HepG2 (cell line): ENCODE data around the gene RPH3AL. TPM values are rescaled to one million over a fixed set of nuclear protein-coding genes. Genes with fewer than 3 reads are reported as not detected.

Experiments
- ATAC-seq: fragments of 200-7000 bp; cut with Tn5 transposase; 3 replicates; pipeline ENCODE4 v1.9.1; 2020; ENCODE audit warnings: mild to moderate bottlenecking, moderate library complexity
- BruUV-seq: library from RNA; stranded (reverse); fragments of 400-500 nt; replicated peaks from 2 replicates; lab custom pipeline; 2021; lab: Mats Ljungman, UMichigan
- CTCF ChIA-PET: fragments of 300-600 bp; formaldehyde crosslinking; extraction: SDS; loops from one replicate; lab custom pipeline; 2021; ENCODE audit warnings: low total read pairs, inconsistent platforms, low intra/inter-chr PET ratio; lab: Yijun Ruan, JAX
- POLR2A ChIA-PET: fragments of 350-600 bp; sonication (Branson Sonifier 250); formaldehyde crosslinking; loops from one replicate; lab custom pipeline; 2020; ENCODE audit warnings: antibody characterized with exemption, inconsistent platforms; lab: Yijun Ruan, JAX
- DNase-seq: peaks from one replicate; pipeline ENCODE4 v3.0.0-alpha.2; 2015; ENCODE audit warnings: low spot score
- FAIRE-seq: peaks from 3 replicates; lab custom pipeline; 2011; peaks lifted over from hg19 to GRCh38; lab: Jason Lieb, UNC
- H2AFZ ChIP-seq: one replicate; pipeline ENCODE4 v1.6.1; 2011; ENCODE audit warnings: low read length, inconsistent platforms
- H3K27ac ChIP-seq: fragments of 300-600 bp; 3 replicates; pipeline ENCODE4 v1.8.0; 2011; ENCODE audit warnings: mixed run types, mild to moderate bottlenecking, mixed read lengths, low read length, inconsistent platforms; ENCODE audit not compliant: insufficient read depth; ENCODE audit errors: extremely low read length
- H3K27me3 ChIP-seq, 2 experiments: fragments of 200-600 bp in 1 of 2; 2 replicates in 1 of 2; 3 replicates in 1 of 2; pipeline versions ENCODE4 v1.6.0 to v1.8.0; 2011; ENCODE audit warnings: low read length in 2 of 2, mild to moderate bottlenecking in 2 of 2, moderate library complexity in 2 of 2, inconsistent platforms in 1 of 2; ENCODE audit not compliant: insufficient read depth in 2 of 2, control insufficient read depth in 1 of 2
- H3K36me3 ChIP-seq, 2 experiments: fragments of 200-600 bp in 1 of 2; replicated peaks in 1 of 2; 2 replicates in 1 of 2; 3 replicates in 1 of 2; pipeline versions ENCODE4 v1.5.1 to v1.8.0; 2011; ENCODE audit warnings: low read length in 2 of 2, inconsistent platforms in 1 of 2; ENCODE audit not compliant: insufficient read depth in 2 of 2, control insufficient read depth in 1 of 2
- H3K4me1 ChIP-seq: 2 replicates; pipeline ENCODE4 v1.5.1; 2012; ENCODE audit warnings: low read length, inconsistent platforms; ENCODE audit not compliant: insufficient read depth
- H3K4me2 ChIP-seq: 2 replicates; pipeline ENCODE4 v1.6.0; 2011; ENCODE audit warnings: low read depth, low read length, inconsistent platforms
- H3K4me3 ChIP-seq, 3 experiments: fragments of 200-600 bp in 1 of 3; sonication (generic), shearing (Covaris generic) in 1 of 3; replicated peaks in 1 of 3; 2 replicates each; pipeline ENCODE4 v1.5.1; 2011 to 2016; ENCODE audit warnings: low read length in 3 of 3, inconsistent platforms in 2 of 3, low read depth in 2 of 3, mild to moderate bottlenecking in 2 of 3, control low read depth in 1 of 3, mixed read lengths in 1 of 3; ENCODE audit not compliant: insufficient read depth in 1 of 3
- H3K79me2 ChIP-seq: one replicate; pipeline ENCODE4 v1.6.1; 2011; ENCODE audit warnings: low read length, inconsistent platforms; ENCODE audit not compliant: insufficient read depth
- H3K9ac ChIP-seq: 2 replicates; pipeline ENCODE4 v1.6.0; 2011; ENCODE audit warnings: mild to moderate bottlenecking, low read depth, low read length, inconsistent platforms; ENCODE audit not compliant: insufficient read depth
- H3K9me3 ChIP-seq: 2 replicates; pipeline ENCODE4 v1.5.1; 2012; ENCODE audit warnings: mild to moderate bottlenecking, low read length
- H4K20me1 ChIP-seq: 2 replicates; pipeline ENCODE4 v1.6.0; 2011; ENCODE audit warnings: inconsistent platforms, mild to moderate bottlenecking, low read length, moderate library complexity; ENCODE audit not compliant: insufficient read depth
- ATF7-NPFF ChIP-seq: sonication (generic); formaldehyde crosslinking; IDR thresholded peaks from 2 replicates; pipeline ENCODE4 v1.8.1; 2023; ENCODE audit warnings: mild to moderate bottlenecking, low read depth, missing genetic modification reagents, moderate library complexity
- EEA1 ChIP-seq: sonication (generic); formaldehyde crosslinking; IDR thresholded peaks from 2 replicates; pipeline ENCODE4 v1.5.1; 2020; ENCODE audit warnings: mild to moderate bottlenecking, missing genetic modification reagents, borderline replicate concordance
- PCBP1 ChIP-seq: fragments of 200-400 bp; formaldehyde crosslinking; IDR thresholded peaks from 2 replicates; pipeline ENCODE4 v1.6.1; 2017; ENCODE audit warnings: mild to moderate bottlenecking, low read depth, low read length, borderline replicate concordance
- PRPF4 ChIP-seq: fragments of 200-400 bp; formaldehyde crosslinking; IDR thresholded peaks from 2 replicates; pipeline ENCODE4 v1.6.1; 2016; ENCODE audit warnings: low read length, low read depth; ENCODE audit not compliant: poor library complexity, severe bottlenecking
- SALL1 ChIP-seq: sonication (generic); formaldehyde crosslinking; IDR thresholded peaks from 2 replicates; pipeline ENCODE4 v1.8.0; 2022; ENCODE audit warnings: mild to moderate bottlenecking, missing genetic modification reagents
- TEAD3 ChIP-seq: optimal IDR thresholded peaks from 2 replicates; pipeline ENCODE3; 2016; ENCODE audit warnings: borderline replicate concordance
- ZBTB7B ChIP-seq: sonication (generic); formaldehyde crosslinking; IDR thresholded peaks from 2 replicates; pipeline ENCODE4 v1.4.0; 2020; ENCODE audit warnings: missing genetic modification reagents
- ZC3H4 ChIP-seq: sonication (generic); formaldehyde crosslinking; IDR thresholded peaks from 2 replicates; pipeline ENCODE4 v1.4.0; 2020; ENCODE audit warnings: missing genetic modification reagents, borderline replicate concordance
- ZFP41 ChIP-seq: sonication (generic); formaldehyde crosslinking; IDR thresholded peaks from 2 replicates; pipeline ENCODE4 v1.4.0; 2020; ENCODE audit warnings: mild to moderate bottlenecking, missing genetic modification reagents, borderline replicate concordance
- ZNF337 ChIP-seq: sonication (generic); formaldehyde crosslinking; IDR thresholded peaks from 2 replicates; pipeline ENCODE4 v1.5.1; 2020; ENCODE audit warnings: missing genetic modification reagents, low read depth, mild to moderate bottlenecking, borderline replicate concordance
- ZNF543 ChIP-seq: sonication (generic); formaldehyde crosslinking; IDR thresholded peaks from 2 replicates; pipeline ENCODE4 v1.4.0; 2020; ENCODE audit warnings: mild to moderate bottlenecking, missing genetic modification reagents
- ZNF646 ChIP-seq: sonication (generic); formaldehyde crosslinking; IDR thresholded peaks from 2 replicates; pipeline ENCODE4 v1.9.0; 2021; ENCODE audit warnings: mild to moderate bottlenecking, missing genetic modification reagents
- WGBS: methylation state at CpG from one replicate; pipeline ENCODE4 v1.1.6; 2017; ENCODE audit warnings: low lambda C conversion rate; 5-methylcytosine and 5-hydroxymethylcytosine counted together
- in situ Hi-C: cut with HindIII; loops from 2 replicates; pipeline ENCODE4 v1.10.0; 2017; ENCODE audit warnings: low pct_unique_long_range_greater_than_20kb; ENCODE audit not compliant: extremely low pct_ligation_motif_present
- intact Hi-C: fragments of 100-400 bp; cut with micrococcal nuclease; formaldehyde crosslinking; loops from one replicate; pipeline ENCODE4 v1.10.0; 2022; ENCODE audit not compliant: unreplicated experiment
- polyA plus RNA-seq, 8 experiments: library from polyadenylated mRNA; depleted of rRNA in 3 of 8; stranded (reverse) in 7 of 8; unstranded in 1 of 8; fragments of >200 nt; fragmentation: Illumina TruSeq in 4 of 8; extraction: Trizol in 4 of 8; gene quantifications; 2 replicates each; pipeline versions ENCODE4 v1.2.1 to v1.2.3, GENCODE V29; 2011 to 2016; ENCODE audit warnings: low read depth in 4 of 8, missing spikeins in 1 of 8, mixed read lengths in 1 of 8; ENCODE audit not compliant: insufficient read depth in 1 of 8
- total RNA-seq, 5 experiments: library from RNA; depleted of rRNA; stranded (reverse); fragments of >200 nt; fragmentation: Illumina TruSeq; extraction: Trizol; gene quantifications; 2 replicates each; pipeline ENCODE4 v1.2.3, GENCODE V29; 2016; ENCODE audit warnings: low read depth in 1 of 5
- TF ChIP-seq, protein P1 (sequence below): sonication (generic); formaldehyde crosslinking; IDR thresholded peaks from 2 replicates; pipeline ENCODE4 v1.9.0; 2022; ENCODE audit warnings: low read depth, missing genetic modification reagents
- TF ChIP-seq, protein P2 (sequence below): IDR thresholded peaks from 2 replicates; pipeline ENCODE4 v1.6.1; 2016; ENCODE audit warnings: low read depth

RPH3AL gene
- total and polyA plus RNA-seq, 2 of the 13 experiments (the other 11 are each of a cell fraction or from before 2014, with no cell fraction given), result 7.8 to 16.4 TPM

GRCh38 chr17:309361-309888 lies 43.2 kb downstream of the RPH3AL start:
- no CpG with 5 or more reads among the region's 12 CpGs for WGBS
- intact Hi-C loops (no loop called here), in situ Hi-C loops (no loop called here)
- FAIRE-seq (peak; percentile 36), DNase-seq (peak; percentile 53), ATAC-seq (peak; percentile 78)
- Histone ChIP-seq H3K9ac (no peak overlapping the region), H3K4me2 (no peak overlapping the region), H3K27ac (no peak overlapping the region), H3K27me3 (no peaks in the 10 kb centered on the region), H3K79me2 (no peaks in the 10 kb centered on the region), H3K36me3 (peaks cover 2 to 5% of the 10 kb centered on the region in 2 experiments; a peak in 2 of 5 replicates), H2AFZ (no peak overlapping the region), H4K20me1 (peaks cover 4% of the 10 kb centered on the region), H3K9me3 (peaks cover 2% of the 10 kb centered on the region; the same call in 1 of the 2 replicates), H3K4me1 (no peaks in the 10 kb centered on the region), H3K4me3 (no peak overlapping the region)
- CTCF ChIA-PET, result interaction anchor here (0.7 to 3.3 kb wide), 9 partner anchors 39 to 687 kb away, joined by 3 to 69 read pairs (median 4); partner anchors contain the start of genes RPH3AL and TIMM22
- POLR2A ChIA-PET, result no interaction called here
- BruUV-seq, result no TSS peak
- no peak for TF ChIP-seq ZNF337 (CRISPR knock-in tag)
- TF ChIP-seq ZFP41, result no peak
- TF ChIP-seq PRPF4, result peak; percentile 60
- TF ChIP-seq ZC3H4 (CRISPR knock-in tag), result no peak
- no peak for TF ChIP-seq EEA1 (CRISPR knock-in tag)
- no peak for TF ChIP-seq ZNF543 (CRISPR knock-in tag)
- TF ChIP-seq, protein P1, sequence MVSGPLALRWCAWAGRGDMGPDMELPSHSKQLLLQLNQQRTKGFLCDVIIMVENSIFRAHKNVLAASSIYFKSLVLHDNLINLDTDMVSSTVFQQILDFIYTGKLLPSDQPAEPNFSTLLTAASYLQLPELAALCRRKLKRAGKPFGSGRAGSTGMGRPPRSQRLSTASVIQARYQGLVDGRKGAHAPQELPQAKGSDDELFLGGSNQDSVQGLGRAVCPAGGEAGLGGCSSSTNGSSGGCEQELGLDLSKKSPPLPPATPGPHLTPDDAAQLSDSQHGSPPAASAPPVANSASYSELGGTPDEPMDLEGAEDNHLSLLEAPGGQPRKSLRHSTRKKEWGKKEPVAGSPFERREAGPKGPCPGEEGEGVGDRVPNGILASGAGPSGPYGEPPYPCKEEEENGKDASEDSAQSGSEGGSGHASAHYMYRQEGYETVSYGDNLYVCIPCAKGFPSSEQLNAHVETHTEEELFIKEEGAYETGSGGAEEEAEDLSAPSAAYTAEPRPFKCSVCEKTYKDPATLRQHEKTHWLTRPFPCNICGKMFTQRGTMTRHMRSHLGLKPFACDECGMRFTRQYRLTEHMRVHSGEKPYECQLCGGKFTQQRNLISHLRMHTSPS (CRISPR knock-in tag), result no peak
- no peak for TF ChIP-seq ATF7-NPFF (CRISPR knock-in tag)
- TF ChIP-seq, protein P2, sequence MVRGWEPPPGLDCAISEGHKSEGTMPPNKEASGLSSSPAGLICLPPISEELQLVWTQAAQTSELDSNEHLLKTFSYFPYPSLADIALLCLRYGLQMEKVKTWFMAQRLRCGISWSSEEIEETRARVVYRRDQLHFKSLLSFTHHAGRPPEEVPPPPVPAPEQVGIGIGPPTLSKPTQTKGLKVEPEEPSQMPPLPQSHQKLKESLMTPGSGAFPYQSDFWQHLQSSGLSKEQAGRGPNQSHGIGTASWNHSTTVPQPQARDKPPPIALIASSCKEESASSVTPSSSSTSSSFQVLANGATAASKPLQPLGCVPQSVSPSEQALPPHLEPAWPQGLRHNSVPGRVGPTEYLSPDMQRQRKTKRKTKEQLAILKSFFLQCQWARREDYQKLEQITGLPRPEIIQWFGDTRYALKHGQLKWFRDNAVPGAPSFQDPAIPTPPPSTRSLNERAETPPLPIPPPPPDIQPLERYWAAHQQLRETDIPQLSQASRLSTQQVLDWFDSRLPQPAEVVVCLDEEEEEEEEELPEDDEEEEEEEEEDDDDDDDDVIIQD (CRISPR knock-in tag), result no peak
- peak; percentile 7 for TF ChIP-seq TEAD3 (CRISPR knock-in tag)
- 0 out of 2 replicates have a peak, but pooled peaks have one; percentile 53 for TF ChIP-seq PCBP1
- TF ChIP-seq SALL1 (CRISPR knock-in tag), result no peak
- TF ChIP-seq ZBTB7B, result 0 out of 2 replicates have a peak, but pooled peaks have one; percentile 66
- no peak for TF ChIP-seq ZNF646 (CRISPR knock-in tag)
